Neuron (in vitro differentiated cells): ENCODE results near the gene PPM1A.

ENCODE experiments used
- H2AFZ ChIP-seq: one replicate; pipeline ENCODE4 v1.6.1; 2013; ENCODE audit warnings: low read depth, mild to moderate bottlenecking, inconsistent platforms, low read length, moderate library complexity
- H3K27me3 ChIP-seq: one replicate; pipeline ENCODE4 v1.6.1; 2013; ENCODE audit warnings: low read length; ENCODE audit not compliant: insufficient read depth
- H3K36me3 ChIP-seq: one replicate; pipeline ENCODE4 v1.6.1; 2013; ENCODE audit warnings: low read length; ENCODE audit not compliant: insufficient read depth
- H3K4me1 ChIP-seq: one replicate; pipeline ENCODE4 v1.6.1; 2013; ENCODE audit warnings: low read length; ENCODE audit not compliant: insufficient read depth
- H3K4me3 ChIP-seq: 2 replicates; pipeline ENCODE4 v1.5.1; 2013; ENCODE audit warnings: mild to moderate bottlenecking, low read length, moderate library complexity
- H3K9me3 ChIP-seq: one replicate; pipeline ENCODE4 v1.6.1; 2013; ENCODE audit warnings: low read length

The PPM1A gene

GRCh38 chr14:60238955-60239354, 10.1 kb upstream of the PPM1A start:
- no peaks in the 10 kb centered on the region for H3K9me3 ChIP-seq
- H3K4me1 ChIP-seq = peaks cover 7% of the 10 kb centered on the region
- H2AFZ ChIP-seq = no peak overlapping the region
- no peak overlapping the region for H3K4me3 ChIP-seq
- H3K36me3 ChIP-seq = no peaks in the 10 kb centered on the region
- H3K27me3 ChIP-seq = peaks cover 2% of the 10 kb centered on the region

GRCh38 chr14:60240139-60240856, 8.7 kb upstream of the PPM1A start:
- peaks cover 2% of the 10 kb centered on the region for H3K27me3 ChIP-seq
- H3K9me3 ChIP-seq = no peaks in the 10 kb centered on the region
- peaks cover 5% of the 10 kb centered on the region for H3K4me1 ChIP-seq
- H2AFZ ChIP-seq = no peak overlapping the region
- H3K36me3 ChIP-seq = no peaks in the 10 kb centered on the region
- no peak overlapping the region for H3K4me3 ChIP-seq

GRCh38 chr14:60241091-60241490, 7.9 kb upstream of the PPM1A start:
- peaks cover 5% of the 10 kb centered on the region for H3K4me1 ChIP-seq
- no peaks in the 10 kb centered on the region for H3K9me3 ChIP-seq
- H2AFZ ChIP-seq = no peak overlapping the region
- peaks cover 2% of the 10 kb centered on the region for H3K27me3 ChIP-seq
- no peaks in the 10 kb centered on the region for H3K36me3 ChIP-seq
- H3K4me3 ChIP-seq = no peak overlapping the region

- H3K36me3 ChIP-seq = no peaks in the 10 kb centered on the region
- peaks cover 5% of the 10 kb centered on the region for H3K4me1 ChIP-seq
- H3K9me3 ChIP-seq = no peaks in the 10 kb centered on the region
- no peak overlapping the region for H3K4me3 ChIP-seq
- no peak overlapping the region for H2AFZ ChIP-seq
- peaks cover 2% of the 10 kb centered on the region for H3K27me3 ChIP-seq
These were observed 6.6 kb upstream of the PPM1A start for GRCh38 chr14:60242429-60242828.

GRCh38 chr14:60245380-60246177, 3.4 kb upstream of the PPM1A start:
- H3K4me3 ChIP-seq = no peak overlapping the region
- no peaks in the 10 kb centered on the region for H3K27me3 ChIP-seq
- peaks cover 11% of the 10 kb centered on the region for H3K4me1 ChIP-seq
- no peak overlapping the region for H2AFZ ChIP-seq
- H3K9me3 ChIP-seq = no peaks in the 10 kb centered on the region
- no peaks in the 10 kb centered on the region for H3K36me3 ChIP-seq

- Histone ChIP-seq H3K4me1 (peaks cover 23% of the 10 kb centered on the region), H3K4me3 (peak overlapping the region; percentile 88), H3K27me3 (no peaks in the 10 kb centered on the region), H3K36me3 (no peaks in the 10 kb centered on the region), H3K9me3 (no peaks in the 10 kb centered on the region), H2AFZ (peak overlapping the region; percentile 68)
These were observed 876 bp upstream of the PPM1A start for GRCh38 chr14:60247994-60248696.

GRCh38 chr14:60249321-60250256, 568 bp downstream of the PPM1A start:
- Histone ChIP-seq H3K36me3 (no peaks in the 10 kb centered on the region), H3K4me3 (peak overlapping the region; percentile 98), H2AFZ (peak overlapping the region; percentile 66), H3K27me3 (no peaks in the 10 kb centered on the region), H3K9me3 (no peaks in the 10 kb centered on the region), H3K4me1 (peaks cover 23% of the 10 kb centered on the region)

- H2AFZ ChIP-seq = peak overlapping the region; percentile 66
- no peaks in the 10 kb centered on the region for H3K27me3 ChIP-seq
- H3K36me3 ChIP-seq = no peaks in the 10 kb centered on the region
- H3K9me3 ChIP-seq = no peaks in the 10 kb centered on the region
- peaks cover 23% of the 10 kb centered on the region for H3K4me1 ChIP-seq
- peak overlapping the region; percentile 98 for H3K4me3 ChIP-seq
These were observed 1.4 kb downstream of the PPM1A start for GRCh38 chr14:60250257-60251035.

- Histone ChIP-seq H3K4me1 (peaks cover 23% of the 10 kb centered on the region), H3K4me3 (peak overlapping the region; percentile 8), H3K36me3 (no peaks in the 10 kb centered on the region), H3K9me3 (no peaks in the 10 kb centered on the region), H3K27me3 (no peaks in the 10 kb centered on the region), H2AFZ (no peak overlapping the region)
These were observed 2.9 kb downstream of the PPM1A start for GRCh38 chr14:60251877-60252276.

GRCh38 chr14:60252630-60253029, 3.6 kb downstream of the PPM1A start:
- H3K4me3 ChIP-seq = no peak overlapping the region
- H2AFZ ChIP-seq = no peak overlapping the region
- peaks cover 27% of the 10 kb centered on the region for H3K4me1 ChIP-seq
- no peaks in the 10 kb centered on the region for H3K9me3 ChIP-seq
- H3K36me3 ChIP-seq = no peaks in the 10 kb centered on the region
- H3K27me3 ChIP-seq = no peaks in the 10 kb centered on the region

GRCh38 chr14:60253649-60254048, 4.6 kb downstream of the PPM1A start:
- Histone ChIP-seq H3K27me3 (no peaks in the 10 kb centered on the region), H3K4me1 (peaks cover 30% of the 10 kb centered on the region), H3K36me3 (no peaks in the 10 kb centered on the region), H2AFZ (no peak overlapping the region), H3K9me3 (no peaks in the 10 kb centered on the region), H3K4me3 (no peak overlapping the region)

GRCh38 chr14:60254176-60254575, 5.2 kb downstream of the PPM1A start:
- Histone ChIP-seq H3K9me3 (no peaks in the 10 kb centered on the region), H3K27me3 (no peaks in the 10 kb centered on the region), H3K4me3 (no peak overlapping the region), H3K4me1 (peaks cover 30% of the 10 kb centered on the region), H3K36me3 (no peaks in the 10 kb centered on the region), H2AFZ (no peak overlapping the region)
